Osteoblast (primary cell): ENCODE measurements around the gene INPP4A. TPM values are rescaled to one million over a fixed set of nuclear protein-coding genes. Genes with fewer than 3 reads are reported as not detected.

Source experiments
- DNase-seq: peaks from one replicate; pipeline ENCODE4 v3.0.0; 2011; ENCODE audit warnings: low spot score, mixed read lengths; ENCODE audit not compliant: insufficient read length; ENCODE audit errors: missing footprints
- H2AFZ ChIP-seq: 2 replicates; pipeline ENCODE4 v1.6.0; 2011; ENCODE audit warnings: mild to moderate bottlenecking, low read length
- H3K27ac ChIP-seq: 2 replicates; pipeline ENCODE4 v1.5.1; 2011; ENCODE audit warnings: mild to moderate bottlenecking, low read depth, low read length, moderate library complexity
- H3K27me3 ChIP-seq: 2 replicates; pipeline ENCODE4 v1.6.0; 2012; ENCODE audit warnings: mild to moderate bottlenecking, control low read depth, inconsistent platforms, low read length, moderate library complexity; ENCODE audit not compliant: insufficient read depth
- H3K36me3 ChIP-seq: 2 replicates; pipeline ENCODE4 v1.5.1; 2011; ENCODE audit warnings: mild to moderate bottlenecking, low read length, control low read depth, moderate library complexity; ENCODE audit not compliant: insufficient read depth
- H3K4me1 ChIP-seq: 2 replicates; pipeline ENCODE4 v1.5.1; 2011; ENCODE audit warnings: mild to moderate bottlenecking, low read length, control low read depth, moderate library complexity; ENCODE audit not compliant: insufficient read depth
- H3K4me2 ChIP-seq: 2 replicates; pipeline ENCODE4 v1.6.0; 2011; ENCODE audit warnings: mild to moderate bottlenecking, low read length; ENCODE audit not compliant: insufficient read depth
- H3K4me3 ChIP-seq: fragments of 200-600 bp; sonication (generic); 3 replicates; pipeline ENCODE4 v1.5.1; 2012; ENCODE audit warnings: mild to moderate bottlenecking, low read length, inconsistent platforms; ENCODE audit not compliant: insufficient read depth
- H3K79me2 ChIP-seq: 2 replicates; pipeline ENCODE4 v1.6.0; 2012; ENCODE audit warnings: mild to moderate bottlenecking, low read length, control low read depth, inconsistent platforms; ENCODE audit not compliant: insufficient read depth
- H3K9me3 ChIP-seq: 2 replicates; pipeline ENCODE4 v1.5.1; 2011; ENCODE audit warnings: low read depth, low read length, control low read depth
- H4K20me1 ChIP-seq: 2 replicates; pipeline ENCODE4 v1.6.0; 2012; ENCODE audit warnings: mild to moderate bottlenecking, low read length, control low read depth; ENCODE audit not compliant: insufficient read depth
- total RNA-seq: library from RNA; depleted of rRNA; stranded (reverse); fragments of >200 nt; gene quantifications from 2 replicates; pipeline ENCODE4 v1.2.3, GENCODE V29; 2012
- TF ChIP-seq, protein P1 (sequence below): IDR thresholded peaks from 2 replicates; pipeline ENCODE4 v1.5.1; 2011; ENCODE audit warnings: mild to moderate bottlenecking, low read depth, low read length, moderate library complexity; ENCODE audit errors: extremely low read depth

INPP4A gene
- total RNA-seq, 1 donor: 25.7 TPM

- peaks cover 6% of the 10 kb centered on the region for H4K20me1 ChIP-seq
- H3K4me2 ChIP-seq: no peak overlapping the region
- H3K36me3 ChIP-seq: peaks cover 20% of the 10 kb centered on the region
- peaks cover 6% of the 10 kb centered on the region for H3K4me1 ChIP-seq
- H3K27me3 ChIP-seq: no peaks in the 10 kb centered on the region
- DNase-seq: peak; percentile 57
- H3K9me3 ChIP-seq: no peaks in the 10 kb centered on the region
- no peak overlapping the region for H2AFZ ChIP-seq
- peaks cover 26% of the 10 kb centered on the region for H3K79me2 ChIP-seq
- H3K27ac ChIP-seq: no peak overlapping the region
- no peak overlapping the region for H3K4me3 ChIP-seq
- TF ChIP-seq, protein P1, sequence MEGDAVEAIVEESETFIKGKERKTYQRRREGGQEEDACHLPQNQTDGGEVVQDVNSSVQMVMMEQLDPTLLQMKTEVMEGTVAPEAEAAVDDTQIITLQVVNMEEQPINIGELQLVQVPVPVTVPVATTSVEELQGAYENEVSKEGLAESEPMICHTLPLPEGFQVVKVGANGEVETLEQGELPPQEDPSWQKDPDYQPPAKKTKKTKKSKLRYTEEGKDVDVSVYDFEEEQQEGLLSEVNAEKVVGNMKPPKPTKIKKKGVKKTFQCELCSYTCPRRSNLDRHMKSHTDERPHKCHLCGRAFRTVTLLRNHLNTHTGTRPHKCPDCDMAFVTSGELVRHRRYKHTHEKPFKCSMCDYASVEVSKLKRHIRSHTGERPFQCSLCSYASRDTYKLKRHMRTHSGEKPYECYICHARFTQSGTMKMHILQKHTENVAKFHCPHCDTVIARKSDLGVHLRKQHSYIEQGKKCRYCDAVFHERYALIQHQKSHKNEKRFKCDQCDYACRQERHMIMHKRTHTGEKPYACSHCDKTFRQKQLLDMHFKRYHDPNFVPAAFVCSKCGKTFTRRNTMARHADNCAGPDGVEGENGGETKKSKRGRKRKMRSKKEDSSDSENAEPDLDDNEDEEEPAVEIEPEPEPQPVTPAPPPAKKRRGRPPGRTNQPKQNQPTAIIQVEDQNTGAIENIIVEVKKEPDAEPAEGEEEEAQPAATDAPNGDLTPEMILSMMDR: peak; percentile 64
These were observed 157.0 kb downstream of the INPP4A start for GRCh38 chr2:98601532-98602132.

DNA sequence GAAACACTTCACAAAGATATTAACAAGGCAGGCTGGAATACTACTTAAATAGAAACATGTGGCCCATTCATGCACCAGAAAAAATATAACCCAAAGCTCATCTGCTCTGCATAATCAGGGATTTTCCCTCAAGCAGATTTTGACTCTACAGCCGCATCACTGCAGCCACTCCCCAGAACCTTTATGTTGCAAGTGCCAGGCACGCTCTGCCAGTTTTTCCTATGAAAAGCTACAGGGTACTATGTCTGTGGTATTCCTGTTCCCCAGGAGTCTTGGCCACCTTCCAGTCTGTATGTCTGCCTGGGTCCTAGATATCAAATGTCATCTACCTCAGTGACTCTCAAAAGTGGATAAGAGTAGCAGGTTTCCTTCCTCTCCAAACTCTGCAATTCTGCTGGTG lies 159.9 kb downstream of the INPP4A start:
- no peak overlapping the region for H3K4me2 ChIP-seq
- H3K4me1 ChIP-seq: peaks cover 10% of the 10 kb centered on the region
- H3K9me3 ChIP-seq: no peaks in the 10 kb centered on the region
- peaks cover 9% of the 10 kb centered on the region for H4K20me1 ChIP-seq
- no peaks in the 10 kb centered on the region for H3K27me3 ChIP-seq
- no peak overlapping the region for H3K4me3 ChIP-seq
- no peak overlapping the region for H2AFZ ChIP-seq
- H3K27ac ChIP-seq: no peak overlapping the region
- TF ChIP-seq, protein P1: no peak
- peaks cover 18% of the 10 kb centered on the region for H3K36me3 ChIP-seq
- no peak for DNase-seq
- H3K79me2 ChIP-seq: peaks cover 54% of the 10 kb centered on the region

- no peak for DNase-seq
- no peak overlapping the region for H3K4me3 ChIP-seq
- no peak overlapping the region for H3K27ac ChIP-seq
- H3K9me3 ChIP-seq: no peaks in the 10 kb centered on the region
- peaks cover 15% of the 10 kb centered on the region for H3K4me1 ChIP-seq
- peaks cover 9% of the 10 kb centered on the region for H4K20me1 ChIP-seq
- H3K4me2 ChIP-seq: no peak overlapping the region
- no peak overlapping the region for H2AFZ ChIP-seq
- peaks cover 18% of the 10 kb centered on the region for H3K36me3 ChIP-seq
- no peaks in the 10 kb centered on the region for H3K27me3 ChIP-seq
- H3K79me2 ChIP-seq: peaks cover 59% of the 10 kb centered on the region
- TF ChIP-seq, protein P1: no peak
These were observed 160.4 kb downstream of the INPP4A start for GRCh38 chr2:98605076-98605475.

DNA sequence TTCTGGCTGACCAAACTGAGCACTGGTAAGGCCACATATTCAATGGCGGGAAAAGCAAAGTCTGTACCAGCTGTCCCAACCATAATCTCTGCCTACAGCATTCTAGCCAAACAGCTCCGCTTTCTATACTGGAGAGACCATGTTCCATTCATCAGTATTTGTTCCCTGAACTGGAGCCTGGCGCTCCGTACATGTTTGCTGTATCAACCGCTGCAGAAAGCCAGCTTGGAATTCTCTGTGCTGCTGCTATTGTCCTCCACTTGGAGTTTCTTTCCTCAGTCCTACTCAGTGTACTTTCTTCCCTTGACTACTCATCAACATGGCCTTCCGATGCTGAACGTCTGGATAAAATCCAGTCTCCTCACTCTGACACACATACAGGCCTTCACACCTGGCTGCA lies 161.8 kb downstream of the INPP4A start:
- H3K79me2 ChIP-seq: peaks cover 73% of the 10 kb centered on the region
- H3K36me3 ChIP-seq: peaks cover 24% of the 10 kb centered on the region
- TF ChIP-seq, protein P1: no peak
- H3K27ac ChIP-seq: peak overlapping the region; percentile 1
- H3K9me3 ChIP-seq: no peaks in the 10 kb centered on the region
- no peak overlapping the region for H3K4me2 ChIP-seq
- H3K4me3 ChIP-seq: no peak overlapping the region
- no peaks in the 10 kb centered on the region for H3K27me3 ChIP-seq
- no peak for DNase-seq
- H3K4me1 ChIP-seq: peaks cover 23% of the 10 kb centered on the region
- no peak overlapping the region for H2AFZ ChIP-seq
- H4K20me1 ChIP-seq: peaks cover 11% of the 10 kb centered on the region
